Activated CD8-positive, alpha-beta memory T cell treated with anti-CD3 and anti-CD28 coated beads for 1 hour (primary cell): ENCODE data around the gene TMEM63B.
"Not testable (repeated sequence)": the region's sequence is repeated elsewhere in the genome, so short reads cannot be mapped to it uniquely, and the experiment has no call there.

Experiments used
- DNase-seq, 2 donors: peaks; one replicate each; pipeline ENCODE4 v3.0.0-alpha.2; 2020; ENCODE audit warnings: low read depth in 1 of 2; ENCODE audit errors: extremely low read depth in 1 of 2

Gene TMEM63B

DNA sequence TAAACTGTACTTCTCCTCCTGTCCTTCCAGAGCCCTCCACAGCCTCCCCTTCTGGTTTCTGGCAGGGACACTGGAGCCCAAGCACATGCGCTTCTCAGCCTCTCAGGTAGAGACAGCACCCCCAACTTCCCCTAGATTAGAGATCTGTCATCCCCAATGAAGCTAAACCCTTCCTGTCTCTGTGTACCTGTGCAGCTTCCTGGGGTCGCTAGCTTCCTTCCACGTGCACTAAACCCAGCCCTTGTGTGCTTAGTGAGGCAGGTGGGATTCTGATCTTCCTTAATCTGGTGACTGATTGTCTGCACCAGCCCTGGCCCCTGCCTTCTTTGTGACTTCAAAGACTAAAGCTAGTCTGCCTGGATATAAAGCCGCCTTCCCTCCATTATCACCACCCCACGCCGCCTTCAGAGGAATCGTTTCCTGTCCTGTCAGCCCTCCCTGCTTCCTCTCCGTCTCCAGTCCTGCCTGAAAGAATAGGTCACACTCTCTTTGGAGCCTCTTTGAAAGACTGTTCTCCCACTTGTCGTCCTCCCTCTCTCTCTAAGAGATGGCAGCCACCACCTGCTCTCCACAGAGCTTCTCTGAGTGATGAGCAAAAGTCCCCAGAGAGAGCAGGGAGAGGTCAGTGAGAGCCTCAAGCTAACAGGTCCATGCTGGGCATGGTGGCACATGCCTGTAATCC lies 58.7 kb downstream of the TMEM63B start:
- DNase-seq: no peak

DNA sequence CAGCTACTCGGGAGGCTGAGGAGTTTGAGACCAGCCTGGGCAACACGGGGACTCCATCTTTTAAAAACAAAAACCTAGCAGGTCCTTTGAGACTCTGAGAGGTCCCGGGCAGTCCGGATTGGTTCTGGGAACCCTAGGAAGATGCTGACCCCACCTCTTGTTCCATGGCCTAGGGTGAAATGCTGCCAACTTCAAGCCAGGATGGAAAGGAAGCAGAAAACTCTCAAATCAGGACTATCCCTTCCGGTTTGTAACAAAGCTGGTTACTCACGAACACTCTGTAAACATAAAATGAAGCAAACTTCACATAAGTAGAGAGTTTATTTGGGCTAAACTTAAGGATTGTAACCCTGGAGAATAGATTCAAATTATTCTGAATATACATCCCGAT lies 59.3 kb downstream of the TMEM63B start:
- DNase-seq: no peak

DNA sequence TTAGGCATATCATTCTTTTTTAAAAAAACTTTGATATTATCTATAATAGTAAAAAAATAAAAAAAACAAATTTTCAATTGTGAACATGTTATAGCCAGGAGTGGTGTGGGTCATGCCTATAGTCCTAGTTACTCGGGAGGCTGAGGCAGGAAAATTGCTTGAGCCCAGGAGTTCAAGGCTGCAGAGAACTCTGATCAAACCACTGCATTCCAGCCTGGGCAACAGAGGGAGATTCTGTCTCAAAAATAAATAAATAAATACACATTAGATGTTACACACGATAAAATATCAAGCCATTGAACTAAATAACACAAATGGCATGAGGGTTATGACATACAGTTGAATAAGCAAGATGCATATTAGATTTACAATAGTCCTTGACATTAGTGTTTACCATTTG lies 61.5 kb downstream of the TMEM63B start:
- DNase-seq: no peak

DNA sequence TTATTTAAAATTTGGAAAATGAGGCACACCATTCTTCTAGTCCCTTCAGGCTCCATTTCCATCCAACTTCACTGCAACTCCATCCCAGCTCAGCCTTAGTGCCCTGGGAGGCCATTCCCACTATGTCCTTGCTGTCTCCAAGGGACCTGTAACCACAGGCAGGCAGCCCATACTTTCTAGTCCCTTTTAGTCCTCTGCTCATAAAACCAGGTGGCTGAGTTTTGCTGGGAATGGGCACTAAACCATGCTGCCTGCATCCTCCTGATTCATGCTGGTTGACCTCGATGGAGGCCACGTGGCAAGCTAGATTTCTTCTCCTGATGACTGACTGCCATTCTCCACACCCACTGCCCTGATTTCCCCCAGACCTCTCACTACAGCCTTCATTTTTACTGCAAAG lies 61.9 kb downstream of the TMEM63B start:
- DNase-seq: no peak

- DNase-seq: no peak
These were observed 63.4 kb downstream of the TMEM63B start for GRCh38 chr6:44190715-44191114.

DNA sequence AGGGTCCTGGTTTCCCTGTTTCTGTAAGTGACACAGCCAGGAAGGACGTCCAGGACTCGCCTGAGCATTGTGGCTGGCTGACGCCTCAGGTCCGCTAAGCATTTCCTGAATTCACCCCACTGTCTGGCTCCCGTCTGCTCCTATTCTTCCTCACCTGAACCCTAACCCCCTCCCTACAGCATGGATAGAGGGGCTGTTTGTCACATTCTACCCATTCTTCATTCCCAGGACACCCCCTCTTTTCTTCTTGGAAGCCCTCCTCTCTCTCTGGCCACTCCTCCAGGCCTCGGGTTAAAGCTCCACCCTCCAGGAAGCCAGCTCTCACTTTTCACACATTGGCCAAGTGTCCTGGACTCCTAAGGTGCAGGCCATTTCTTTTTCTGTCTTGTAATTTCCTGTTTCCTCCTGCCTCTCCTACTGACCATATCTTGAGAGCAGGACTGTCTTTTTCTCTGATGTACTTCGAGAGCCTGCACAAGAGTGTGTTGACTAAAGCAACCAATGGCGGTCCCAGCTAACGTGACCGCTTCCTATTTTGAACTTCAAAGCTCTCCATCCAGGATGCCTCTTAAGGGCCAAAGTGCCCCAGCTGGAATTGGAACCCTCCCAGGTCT lies 65.2 kb downstream of the TMEM63B start:
- no peak for DNase-seq

GRCh38 chr6:44193307-44193910 lies 66.1 kb downstream of the TMEM63B start:
- no peak for DNase-seq

- no peak for DNase-seq
These were observed 67.0 kb downstream of the TMEM63B start for GRCh38 chr6:44194326-44194725.

- not testable (repeated sequence) for DNase-seq
These were observed 69.0 kb downstream of the TMEM63B start for GRCh38 chr6:44196351-44196750.

- no peak for DNase-seq
These were observed 71.3 kb downstream of the TMEM63B start for GRCh38 chr6:44198684-44199083.

GRCh38 chr6:44199883-44200282 lies 72.5 kb downstream of the TMEM63B start:
- no peak for DNase-seq

GRCh38 chr6:44201200-44201599 lies 73.8 kb downstream of the TMEM63B start:
- DNase-seq: no peak

DNA sequence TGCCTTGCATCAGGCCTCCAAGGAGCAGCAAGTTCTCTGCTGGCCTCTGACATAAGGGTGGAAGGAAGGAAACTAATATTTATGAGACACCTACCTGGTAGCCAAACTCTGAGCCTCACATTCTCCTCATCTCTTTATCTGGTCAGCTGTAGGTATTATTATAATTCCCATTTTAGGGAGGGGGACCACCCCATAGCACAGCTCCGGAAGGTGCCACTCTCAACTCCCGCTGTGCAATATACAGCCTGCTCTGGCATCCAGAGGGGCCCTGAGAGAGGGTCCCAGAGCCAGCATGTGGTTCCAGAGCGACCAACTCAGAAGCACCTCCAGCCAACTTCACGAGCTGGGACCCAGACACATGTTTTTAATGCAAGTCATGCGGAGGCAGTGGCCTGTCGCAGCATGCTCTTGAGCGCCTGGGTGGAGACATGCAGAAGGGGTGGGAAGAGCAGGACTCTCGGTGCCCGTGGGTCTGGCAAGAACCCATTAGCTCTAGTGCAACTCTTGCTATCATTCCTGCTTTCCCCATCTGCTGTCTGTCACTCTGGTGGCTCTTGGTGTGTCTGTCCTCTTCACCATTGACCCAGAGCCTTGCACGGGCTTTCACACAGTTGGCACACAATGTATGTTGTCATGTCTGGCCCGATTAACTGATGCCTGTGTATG lies 74.4 kb downstream of the TMEM63B start:
- DNase-seq: no peak

DNA sequence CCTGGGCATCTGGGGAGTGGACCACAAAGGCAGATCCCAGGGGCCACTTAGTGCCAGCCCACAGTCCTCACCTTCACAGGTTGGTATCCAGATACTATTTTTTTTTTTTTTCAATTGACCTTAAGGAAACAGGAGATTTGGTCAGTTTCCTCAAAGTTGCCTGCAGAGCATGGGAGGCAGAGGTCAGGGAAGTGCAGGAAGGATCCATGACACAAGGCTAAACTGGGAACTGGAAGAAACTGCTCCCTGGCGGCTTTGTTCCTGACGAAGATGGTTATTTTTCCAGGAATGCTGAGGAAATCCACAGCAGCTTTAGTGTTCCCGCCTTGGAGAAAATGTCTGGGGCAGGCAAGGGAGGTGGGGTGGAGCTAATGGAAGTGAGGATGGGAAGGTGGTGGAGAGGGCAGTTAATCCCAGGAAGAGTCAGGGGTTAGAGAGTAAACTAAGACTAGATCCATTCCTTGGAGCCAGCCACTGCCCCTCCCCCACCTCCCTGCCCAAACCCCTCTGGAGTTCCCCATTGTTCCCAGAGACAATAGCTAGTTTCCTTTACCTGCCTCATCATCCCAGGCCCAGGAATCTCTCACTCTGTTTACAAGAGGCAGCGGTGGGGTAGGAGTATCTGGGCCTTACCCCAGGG lies 75.1 kb downstream of the TMEM63B start:
- DNase-seq: no peak

DNA sequence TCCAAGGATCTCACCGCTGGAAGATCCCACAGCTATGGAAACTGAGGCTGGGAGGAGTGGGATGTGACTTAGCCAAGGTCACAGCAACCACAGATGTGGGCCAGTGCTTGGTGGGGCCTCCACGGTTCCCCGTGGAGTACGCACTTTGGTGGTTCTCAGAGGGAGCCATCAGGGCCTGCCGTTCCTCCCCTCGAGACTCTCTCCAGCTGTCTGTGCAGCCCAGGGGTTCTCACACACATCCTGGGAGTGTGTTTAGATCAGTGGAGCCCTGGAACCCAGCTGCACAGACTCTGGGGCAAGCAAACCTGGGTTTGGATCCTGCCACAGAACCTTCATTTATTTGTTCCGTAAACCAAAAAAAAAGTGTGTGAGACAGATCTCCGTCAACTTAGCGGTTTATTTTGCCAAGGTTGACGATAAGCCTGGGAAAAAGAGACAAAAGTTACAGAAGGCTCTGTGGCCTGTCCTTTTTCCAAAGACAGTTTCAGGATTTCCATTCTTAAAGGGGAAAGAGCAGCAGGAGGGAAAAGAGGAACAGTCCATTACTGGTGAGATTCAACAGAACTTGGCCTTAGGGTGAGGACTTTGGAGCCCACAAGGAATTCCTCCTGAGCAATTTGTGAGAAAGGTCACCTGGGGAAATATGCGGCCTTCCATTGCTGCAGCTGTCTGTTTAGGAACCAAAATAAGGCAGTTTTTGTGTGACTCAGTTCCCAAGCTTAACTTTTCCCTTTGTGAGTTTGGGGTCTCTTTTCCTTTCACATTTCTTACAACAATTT lies 75.8 kb downstream of the TMEM63B start:
- DNase-seq: no peak

- DNase-seq: no peak
These were observed 76.6 kb downstream of the TMEM63B start for GRCh38 chr6:44203955-44204354.
